ENCODE results near the gene FGD5.

GRCh38 chr3:14801668-14802380 lies 16.9 kb upstream of the FGD5 start:
- TF ChIP-seq CTCF (IDR thresholded peaks at IDR 0.05) (no peak), POLR2A (IDR thresholded peaks at IDR 0.05) (no peak)

Data from vagina (tissue), 2 donors.